ENCODE data around the gene AMBP.

Gene AMBP

GRCh38 chr9:114078021-114078780 lies at the start of gene AMBP:
AMBP (minus strand) TSS chr9:114078300; CDS start chr9:114078209, 91 bp downstream.
- no peak for DNase-seq

GRCh38 chr9:114126247-114127060 lies 48.4 kb upstream of the AMBP start:
- no peak for DNase-seq

DNA sequence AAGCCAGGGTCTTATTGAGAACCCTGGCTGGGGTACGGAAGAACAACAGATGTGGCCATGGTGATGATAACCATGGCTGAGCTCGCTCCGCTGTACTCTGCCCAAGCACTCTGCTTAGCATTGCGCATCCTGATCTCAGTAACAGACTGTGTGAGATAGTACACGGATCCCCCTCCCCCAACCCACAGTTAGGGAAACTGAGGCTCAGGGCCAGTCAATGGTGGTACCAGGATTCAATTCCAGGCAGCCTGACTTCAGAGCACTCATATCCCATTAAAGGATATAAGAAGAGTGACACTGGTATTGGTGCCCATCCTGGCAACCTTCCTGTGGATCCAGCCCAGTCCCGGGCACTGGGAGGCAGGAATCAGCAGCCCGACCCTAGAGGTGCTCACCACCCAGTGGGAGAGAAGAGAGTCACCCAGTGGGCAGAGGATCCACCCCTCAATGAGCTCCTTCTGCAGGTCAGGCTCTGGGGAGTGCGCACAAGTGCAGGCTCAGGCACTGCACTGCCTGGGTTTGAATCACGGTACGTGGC lies 47.4 kb upstream of the AMBP start:
- DNase-seq: no peak

DNA sequence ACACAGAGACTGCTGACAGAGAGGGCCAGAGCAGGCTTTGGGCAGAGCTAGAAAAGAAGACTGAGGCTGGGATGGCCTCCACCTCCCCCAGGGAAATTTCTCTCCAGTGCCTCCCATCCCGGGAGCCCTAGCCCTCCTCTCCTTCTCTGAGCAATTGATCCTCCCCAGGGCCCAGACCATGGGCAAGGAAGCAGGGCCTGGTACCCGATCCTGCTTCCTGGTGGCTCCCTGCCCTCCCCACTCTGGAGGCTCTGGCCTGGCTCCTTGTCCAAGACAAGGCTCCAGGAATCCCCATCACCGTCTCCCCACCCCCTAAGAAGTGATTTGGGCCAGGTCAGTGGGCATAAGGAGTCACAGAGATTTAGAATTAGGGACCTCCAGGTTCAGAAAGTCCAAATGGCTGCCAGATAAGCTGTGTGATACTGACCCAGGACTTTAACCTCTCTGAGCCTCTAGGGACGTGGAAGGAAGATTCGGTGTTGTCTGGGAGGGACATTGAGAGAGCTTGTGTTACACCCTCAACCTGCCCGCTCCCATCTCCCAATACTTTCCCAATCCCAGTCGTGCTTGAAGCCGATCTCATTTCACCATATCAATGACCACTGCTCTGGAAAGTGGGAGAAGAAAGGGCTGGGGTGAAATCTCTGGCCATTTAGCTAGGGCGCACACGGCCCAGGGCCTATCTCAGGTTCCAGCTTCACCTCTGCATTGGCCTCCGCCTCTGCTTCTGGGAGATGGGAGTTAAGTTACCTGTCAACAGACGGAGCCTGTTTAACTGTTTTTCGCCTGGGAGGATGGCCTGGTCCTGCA lies 46.8 kb upstream of the AMBP start:
- no peak for DNase-seq

- DNase-seq: no peak
Measured at GRCh38 chr9:114124138-114124537, 46.0 kb upstream of the AMBP start.

DNA sequence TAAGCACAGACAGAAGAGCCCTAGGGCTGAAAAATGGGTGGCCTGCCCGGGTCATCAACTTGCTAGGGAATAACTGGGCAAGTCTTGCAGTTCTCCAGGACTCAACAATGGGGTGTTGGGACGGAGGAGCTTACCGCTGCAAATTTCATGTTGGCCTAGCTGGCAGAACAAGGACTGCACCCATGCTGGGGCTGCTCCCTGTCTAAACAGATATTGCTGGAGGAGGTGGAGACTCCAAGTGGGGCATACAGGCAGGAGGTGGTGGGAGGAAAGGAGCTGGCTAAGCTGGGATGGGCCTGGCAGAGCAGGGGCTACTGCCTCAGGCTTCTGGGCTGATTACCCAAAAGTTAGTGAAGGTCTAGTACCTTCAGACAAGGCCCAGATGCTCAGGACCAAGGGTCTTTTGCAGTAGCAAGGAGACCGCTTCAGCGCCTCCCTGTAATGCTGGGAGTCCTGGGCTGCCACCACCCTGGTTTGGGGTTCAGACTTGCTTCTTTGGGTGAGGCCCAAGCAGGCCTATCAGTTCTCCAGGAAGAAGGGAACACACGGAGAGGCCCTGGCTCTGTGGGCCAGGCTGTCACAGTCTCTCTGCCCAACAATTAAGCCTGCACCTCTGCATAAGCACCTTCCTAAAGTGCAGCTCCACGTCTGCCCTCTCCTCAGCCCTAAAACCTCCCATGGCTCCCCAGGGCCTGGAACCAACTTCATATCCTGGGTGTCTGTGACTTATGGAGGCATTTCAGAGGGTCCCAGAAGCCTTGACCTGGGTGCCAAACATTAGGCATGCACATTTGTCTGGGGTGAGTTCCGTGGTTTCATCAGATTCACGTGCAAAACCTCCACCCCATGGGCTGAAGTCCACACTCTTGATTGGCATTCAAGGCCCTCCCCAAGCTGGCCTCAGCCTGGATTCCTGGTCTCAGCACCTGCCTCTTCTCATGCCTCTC lies 45.2 kb upstream of the AMBP start:
- DNase-seq: no peak

DNA sequence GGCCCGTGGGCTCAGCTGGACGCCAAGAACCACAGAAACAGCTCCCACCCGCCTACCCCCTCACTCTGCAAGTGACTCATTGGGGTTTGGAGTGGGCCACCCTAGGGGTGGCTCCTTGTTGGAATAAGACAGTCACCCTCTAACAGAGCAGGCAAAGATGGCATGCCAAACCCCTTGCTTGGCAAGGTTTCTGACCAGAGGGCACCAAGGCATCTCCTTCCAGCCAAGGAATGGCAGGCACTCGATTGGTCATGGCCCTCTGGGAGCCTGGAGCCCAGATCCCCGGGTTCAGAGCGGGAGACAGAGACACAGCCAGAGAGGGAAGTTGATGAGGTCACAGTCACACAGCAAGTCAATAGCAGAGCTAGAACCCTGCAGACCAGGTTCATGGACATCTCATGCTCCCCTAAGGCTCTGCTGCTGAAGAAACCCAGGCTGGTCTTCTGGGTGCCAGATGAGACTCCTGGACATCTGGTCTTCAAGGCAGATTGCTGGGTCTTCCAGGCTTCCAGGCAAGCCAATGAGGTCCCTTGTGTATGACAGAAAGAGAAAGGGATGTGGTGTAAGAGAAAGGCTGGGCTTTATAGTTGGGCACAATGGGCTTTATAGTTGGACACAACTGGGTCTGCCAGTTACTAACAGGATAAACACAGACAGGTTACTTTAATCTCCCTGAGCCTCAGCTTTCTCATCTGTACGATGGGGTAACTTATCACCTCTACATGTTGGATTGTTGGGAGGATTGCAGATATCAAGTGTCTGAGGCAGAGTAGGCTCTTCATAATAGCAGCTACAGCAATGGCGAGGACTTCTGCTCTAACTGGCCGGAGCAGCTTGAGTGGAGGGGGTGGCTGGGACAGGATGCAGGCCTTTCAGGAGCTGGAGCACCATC lies 44.3 kb upstream of the AMBP start:
- no peak for DNase-seq

DNA sequence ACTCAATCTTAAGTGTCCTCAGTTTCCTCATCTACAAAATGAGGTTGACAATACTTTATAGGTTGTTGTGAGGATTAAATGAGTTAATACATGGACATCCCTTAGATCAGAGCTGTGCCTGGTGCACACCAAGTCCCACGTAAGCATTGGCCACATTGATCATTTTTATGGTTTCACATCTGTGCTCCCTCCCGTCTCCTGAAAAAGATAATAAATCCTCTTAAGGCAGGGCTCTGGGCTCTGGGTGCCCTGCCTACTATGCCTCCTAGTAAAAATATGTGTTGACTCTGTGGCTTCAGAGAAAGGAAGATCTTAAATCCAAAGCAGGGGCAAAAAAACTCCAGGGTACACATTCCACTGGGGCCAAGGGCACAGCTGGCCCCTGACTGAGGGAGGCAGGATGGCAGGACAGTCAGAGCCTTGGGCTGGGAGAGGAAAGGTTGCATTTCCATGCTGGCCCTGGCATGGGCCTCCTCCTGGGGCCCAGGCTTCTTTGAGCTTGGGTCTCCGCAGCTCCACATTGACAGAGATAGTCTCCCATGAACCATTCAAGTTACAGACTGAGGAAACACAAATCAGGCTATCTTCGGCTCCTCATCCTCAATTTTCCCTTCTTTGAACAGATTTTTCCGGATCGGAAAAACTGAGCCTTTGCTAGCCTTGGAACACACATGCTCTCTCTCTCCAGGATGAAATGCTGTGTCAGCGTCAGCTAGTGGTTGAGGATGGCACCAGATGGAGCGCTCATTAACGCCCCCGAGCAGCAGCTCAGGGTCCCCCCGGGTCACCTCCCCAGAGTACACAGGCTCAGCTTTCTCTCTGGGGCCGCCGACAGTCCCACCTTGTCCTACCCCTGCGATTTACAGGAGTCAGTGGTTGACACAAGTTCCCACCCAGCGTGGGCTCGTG lies 43.4 kb upstream of the AMBP start:
- peak; percentile 83 for DNase-seq

DNA sequence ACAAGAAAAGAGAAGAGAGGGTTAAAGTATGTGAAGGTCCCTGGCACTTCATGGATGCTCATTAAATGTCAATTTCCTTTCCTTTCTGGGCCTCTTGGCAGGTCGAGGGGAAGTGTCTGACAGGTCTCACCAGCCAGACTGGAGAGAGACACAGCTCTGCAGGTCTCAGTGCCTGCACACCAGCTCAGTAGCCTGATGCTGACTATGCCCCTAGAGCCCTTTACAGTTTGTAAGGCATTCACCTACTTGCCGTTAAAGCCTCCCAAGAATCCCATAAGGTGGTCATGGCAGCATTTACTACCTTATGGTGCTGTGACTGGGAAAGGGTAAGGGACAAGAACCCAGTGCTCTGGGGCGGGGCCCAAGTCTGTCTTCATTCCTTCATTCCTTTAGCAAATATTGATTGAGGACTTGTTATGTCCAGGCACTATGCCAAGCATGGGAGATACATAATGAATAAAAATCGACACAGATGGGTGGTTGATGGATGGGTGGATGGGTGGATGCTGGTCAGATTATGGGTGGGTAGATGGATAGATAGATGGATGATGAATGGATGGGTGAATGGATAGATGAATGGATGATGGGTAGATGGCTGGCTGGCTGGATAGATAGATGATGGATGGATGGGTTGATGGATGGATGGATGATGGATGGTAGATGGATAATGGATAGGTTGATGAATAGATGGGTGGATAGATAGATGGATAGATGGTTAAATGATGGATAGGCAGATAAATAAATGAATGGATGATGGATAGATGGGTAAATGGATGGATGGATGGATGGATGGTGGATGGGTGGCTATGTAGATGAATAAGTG lies 42.3 kb upstream of the AMBP start:
- no peak for DNase-seq

- no peak for DNase-seq
Measured at GRCh38 chr9:114119242-114120191, 41.4 kb upstream of the AMBP start.

DNA sequence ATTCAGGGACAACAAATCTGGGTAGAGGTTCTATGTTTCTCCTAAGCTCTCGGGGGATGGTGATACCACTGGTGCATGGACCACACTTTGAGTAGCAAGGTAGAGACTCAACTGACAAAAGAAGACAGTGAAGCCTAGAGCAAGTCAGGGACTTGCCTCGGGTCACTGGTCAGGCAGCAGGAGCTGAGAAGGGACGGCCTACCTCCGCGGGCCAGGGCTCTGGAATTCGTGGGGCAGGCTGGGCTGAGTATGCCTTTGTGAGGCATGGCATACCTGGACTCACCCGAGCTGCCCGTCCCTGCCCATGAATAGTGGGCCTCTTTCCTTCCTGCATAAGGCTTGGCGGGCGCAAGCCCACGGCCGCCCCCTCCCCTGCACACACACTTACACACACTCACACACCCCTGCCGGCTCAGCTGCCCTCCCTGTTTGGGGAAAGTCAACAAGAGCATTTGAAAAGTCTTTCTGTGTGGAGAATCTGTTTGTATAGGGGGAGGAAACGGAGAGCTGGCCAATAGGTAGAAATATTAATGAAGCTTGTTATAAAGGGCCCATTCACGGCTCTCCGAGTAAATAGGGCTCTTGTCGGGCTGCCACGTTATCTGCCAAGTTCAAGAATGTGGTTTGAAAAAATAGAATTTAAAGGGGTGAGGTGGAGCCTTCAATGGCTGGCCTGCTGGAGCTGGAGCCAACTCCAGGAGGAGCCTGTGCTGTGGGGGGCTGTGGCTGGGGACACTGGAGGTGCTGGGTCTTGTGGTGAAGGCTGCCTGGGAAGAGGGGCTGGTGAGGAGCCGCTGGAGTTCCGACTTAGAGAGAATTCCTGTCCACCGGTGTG lies 40.1 kb upstream of the AMBP start:
- no peak for DNase-seq

- no peak for DNase-seq
Measured at GRCh38 chr9:114117614-114117995, 39.5 kb upstream of the AMBP start.

DNA sequence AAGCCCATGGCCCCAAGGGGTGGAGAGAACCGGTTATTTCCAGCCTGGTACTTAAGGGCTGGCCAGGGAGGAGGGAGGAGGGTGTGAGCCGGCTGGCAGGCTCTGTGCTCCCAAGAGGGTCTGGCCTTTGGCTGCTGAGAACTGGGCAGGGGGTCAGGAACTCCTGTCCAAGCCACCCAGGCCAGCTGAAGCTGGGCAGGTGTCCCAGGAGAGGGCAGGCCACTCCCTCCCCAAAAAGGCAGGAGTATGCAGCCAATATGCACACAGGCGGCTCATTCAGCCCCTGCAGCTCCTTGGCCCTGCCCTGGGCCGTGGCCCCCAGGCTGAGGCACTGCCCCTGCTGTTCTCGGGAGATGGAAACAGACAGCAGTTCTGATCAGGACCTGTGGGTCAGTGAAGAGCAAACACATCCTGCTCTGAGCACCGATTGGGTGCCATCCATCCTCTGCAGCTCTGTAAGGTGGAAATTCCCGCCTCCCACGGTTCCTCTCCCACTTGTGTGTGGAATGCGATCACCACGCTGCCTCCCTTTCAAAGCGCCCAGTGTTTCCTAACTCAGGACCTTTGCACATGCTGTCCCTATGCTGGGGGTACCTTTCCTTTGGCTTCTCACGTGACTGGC lies 38.1 kb upstream of the AMBP start:
- no peak for DNase-seq

- no peak for DNase-seq
Measured at GRCh38 chr9:114115654-114116125, 37.6 kb upstream of the AMBP start.

GRCh38 chr9:114114364-114114763 lies 36.3 kb upstream of the AMBP start:
- no peak for DNase-seq

Data from NCI-H524 treated with DMSO at 0.1 percent for 48 hours (cell line).